OCI-LY1 (cell line): ENCODE measurements around the gene EPB41L2.

Experiments
- H2AFZ ChIP-seq: fragments of 200-600 bp; sonication (generic), shearing (Covaris generic); 2 replicates; pipeline ENCODE4 v1.6.0; 2014; ENCODE audit warnings: antibody characterized with exemption, mild to moderate bottlenecking, low read length
- H3F3A ChIP-seq: fragments of 200-600 bp; sonication (generic), shearing (Covaris generic); 2 replicates; pipeline ENCODE4 v1.6.0; 2014; ENCODE audit warnings: mild to moderate bottlenecking, antibody characterized with exemption, low read length, moderate library complexity; ENCODE audit not compliant: insufficient read depth
- H3K27ac ChIP-seq: fragments of 200-600 bp; sonication (generic); 2 replicates; pipeline ENCODE4 v1.5.1; 2014; ENCODE audit warnings: low read length, mixed run types, mild to moderate bottlenecking, low read depth; ENCODE audit not compliant: poor library complexity, severe bottlenecking
- H3K27me3 ChIP-seq: fragments of 200-600 bp; sonication (generic); 2 replicates; pipeline ENCODE4 v1.6.0; 2014; ENCODE audit warnings: antibody characterized with exemption, mild to moderate bottlenecking, low read length, moderate library complexity; ENCODE audit not compliant: insufficient read depth
- H3K36me3 ChIP-seq: fragments of 200-600 bp; sonication (generic); 2 replicates; pipeline ENCODE4 v1.6.1; 2014; ENCODE audit warnings: mild to moderate bottlenecking, antibody characterized with exemption, low read length, moderate library complexity, mixed read lengths; ENCODE audit not compliant: insufficient read depth
- H3K4me1 ChIP-seq: fragments of 200-600 bp; sonication (generic); 2 replicates; pipeline ENCODE4 v1.5.1; 2014; ENCODE audit warnings: mild to moderate bottlenecking, low read length, moderate library complexity; ENCODE audit not compliant: insufficient read depth, severe bottlenecking
- H3K4me2 ChIP-seq: fragments of 200-600 bp; sonication (generic), shearing (Covaris generic); 2 replicates; pipeline ENCODE4 v1.6.1; 2014; ENCODE audit warnings: low read length
- H3K4me3 ChIP-seq: fragments of 200-600 bp; sonication (generic); 2 replicates; pipeline ENCODE4 v1.5.1; 2014; ENCODE audit warnings: low read length, low read depth, mild to moderate bottlenecking, mixed read lengths; ENCODE audit not compliant: poor library complexity, severe bottlenecking
- H3K79me2 ChIP-seq: fragments of 200-600 bp; shearing (Covaris generic); 2 replicates; pipeline ENCODE4 v1.6.1; 2016; ENCODE audit warnings: mixed run types, low read length, mixed read lengths; ENCODE audit not compliant: insufficient read depth
- H3K9ac ChIP-seq: fragments of 200-600 bp; sonication (generic), shearing (Covaris generic); 2 replicates; pipeline ENCODE4 v1.6.1; 2014; ENCODE audit warnings: mild to moderate bottlenecking, low read length, mixed read lengths
- H3K9me2 ChIP-seq: fragments of 200-600 bp; sonication (generic), shearing (Covaris generic); 2 replicates; pipeline ENCODE4 v1.6.1; 2014; ENCODE audit warnings: low read depth, mild to moderate bottlenecking, low read length, mixed read lengths
- H3K9me3 ChIP-seq: fragments of 200-600 bp; shearing (Covaris generic); 2 replicates; pipeline ENCODE4 v1.6.1; 2014; ENCODE audit warnings: low read length, mixed read lengths
- H4K20me1 ChIP-seq: fragments of 200-600 bp; sonication (generic), shearing (Covaris generic); 2 replicates; pipeline ENCODE4 v1.6.0; 2016; ENCODE audit warnings: mild to moderate bottlenecking, low read length; ENCODE audit not compliant: insufficient read depth
- EZH2 ChIP-seq: fragments of 200-600 bp; sonication (generic), shearing (Covaris generic); IDR thresholded peaks from 2 replicates; pipeline ENCODE4 v1.8.0; 2017; ENCODE audit warnings: borderline replicate concordance, mixed run types, mild to moderate bottlenecking, antibody characterized with exemption, low read length, moderate library complexity, mixed read lengths
- TF ChIP-seq, protein P1 (sequence below): fragments of 200-600 bp; sonication (generic), shearing (Covaris generic); IDR thresholded peaks from 2 replicates; pipeline ENCODE4 v1.5.1; 2017; ENCODE audit warnings: mild to moderate bottlenecking, antibody characterized with exemption, low read length, moderate library complexity, mixed read lengths

The EPB41L2 gene

DNA sequence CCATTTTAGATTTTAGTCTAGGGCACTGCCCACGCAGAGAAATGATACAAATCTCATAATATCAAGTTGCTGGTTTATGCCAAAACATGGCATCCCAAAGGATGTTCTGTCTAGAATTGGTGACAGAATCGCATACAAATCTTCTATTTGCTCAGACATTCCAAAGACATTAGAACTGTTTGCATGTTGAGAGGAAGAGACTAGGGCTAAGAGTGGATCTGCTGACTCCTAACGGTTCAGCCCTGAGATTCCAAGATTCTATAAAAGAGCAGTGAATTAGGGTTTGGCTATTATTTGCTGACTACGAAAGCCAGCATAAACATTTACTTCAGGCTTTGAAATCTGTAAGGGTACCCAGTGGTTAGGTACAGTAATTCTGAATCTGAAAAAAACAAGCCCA, 3.6 kb downstream of the EPB41L2 start:
- no peak for TF ChIP-seq EZH2
- TF ChIP-seq, protein P1, sequence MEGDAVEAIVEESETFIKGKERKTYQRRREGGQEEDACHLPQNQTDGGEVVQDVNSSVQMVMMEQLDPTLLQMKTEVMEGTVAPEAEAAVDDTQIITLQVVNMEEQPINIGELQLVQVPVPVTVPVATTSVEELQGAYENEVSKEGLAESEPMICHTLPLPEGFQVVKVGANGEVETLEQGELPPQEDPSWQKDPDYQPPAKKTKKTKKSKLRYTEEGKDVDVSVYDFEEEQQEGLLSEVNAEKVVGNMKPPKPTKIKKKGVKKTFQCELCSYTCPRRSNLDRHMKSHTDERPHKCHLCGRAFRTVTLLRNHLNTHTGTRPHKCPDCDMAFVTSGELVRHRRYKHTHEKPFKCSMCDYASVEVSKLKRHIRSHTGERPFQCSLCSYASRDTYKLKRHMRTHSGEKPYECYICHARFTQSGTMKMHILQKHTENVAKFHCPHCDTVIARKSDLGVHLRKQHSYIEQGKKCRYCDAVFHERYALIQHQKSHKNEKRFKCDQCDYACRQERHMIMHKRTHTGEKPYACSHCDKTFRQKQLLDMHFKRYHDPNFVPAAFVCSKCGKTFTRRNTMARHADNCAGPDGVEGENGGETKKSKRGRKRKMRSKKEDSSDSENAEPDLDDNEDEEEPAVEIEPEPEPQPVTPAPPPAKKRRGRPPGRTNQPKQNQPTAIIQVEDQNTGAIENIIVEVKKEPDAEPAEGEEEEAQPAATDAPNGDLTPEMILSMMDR = no peak
- no peak overlapping the region for H3K4me2 ChIP-seq
- H3K79me2 ChIP-seq = no peaks in the 10 kb centered on the region
- no peaks in the 10 kb centered on the region for H3K9me3 ChIP-seq
- H4K20me1 ChIP-seq = no peaks in the 10 kb centered on the region
- no peak overlapping the region for H3K4me3 ChIP-seq
- no peaks in the 10 kb centered on the region for H3F3A ChIP-seq
- no peak overlapping the region for H2AFZ ChIP-seq
- H3K4me1 ChIP-seq = peaks cover 12% of the 10 kb centered on the region
- H3K36me3 ChIP-seq = no peaks in the 10 kb centered on the region; the same call in 1 of the 2 replicates
- no peak overlapping the region for H3K27ac ChIP-seq
- no peaks in the 10 kb centered on the region for H3K9me2 ChIP-seq
- no peak overlapping the region for H3K9ac ChIP-seq
- no peaks in the 10 kb centered on the region; the same call in 1 of the 2 replicates for H3K27me3 ChIP-seq

DNA sequence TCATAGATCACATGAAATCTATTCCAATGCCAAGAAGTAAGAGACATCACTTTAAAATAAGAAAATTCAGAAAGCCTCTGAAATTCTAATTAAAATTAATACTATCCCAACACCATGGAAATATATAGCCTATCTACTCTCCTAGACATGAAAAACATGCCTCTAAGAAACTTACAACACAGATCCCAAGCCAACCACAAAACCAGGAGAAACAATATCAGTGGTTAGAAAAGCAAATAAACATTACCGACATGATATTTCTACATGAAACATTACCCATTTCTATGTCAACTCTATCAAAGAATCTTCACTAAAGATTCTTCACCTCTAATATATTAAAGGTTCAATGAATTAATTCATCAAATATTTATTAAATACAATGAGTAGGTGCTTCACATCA, 4.8 kb downstream of the EPB41L2 start:
- Histone ChIP-seq H3F3A (no peaks in the 10 kb centered on the region), H4K20me1 (no peaks in the 10 kb centered on the region), H2AFZ (no peak overlapping the region), H3K79me2 (no peaks in the 10 kb centered on the region), H3K9me2 (no peaks in the 10 kb centered on the region), H3K27ac (no peak overlapping the region), H3K4me1 (peaks cover 7% of the 10 kb centered on the region), H3K9me3 (no peaks in the 10 kb centered on the region), H3K27me3 (no peaks in the 10 kb centered on the region; the same call in 1 of the 2 replicates), H3K4me2 (no peak overlapping the region), H3K36me3 (no peaks in the 10 kb centered on the region; the same call in 1 of the 2 replicates), H3K4me3 (no peak overlapping the region), H3K9ac (no peak overlapping the region)
- TF ChIP-seq EZH2 = no peak
- TF ChIP-seq, protein P1 = no peak

GRCh38 chr6:131054392-131055250, 8.4 kb downstream of the EPB41L2 start:
- Histone ChIP-seq H3K27me3 (no peaks in the 10 kb centered on the region; the same call in 1 of the 2 replicates), H3K9ac (no peak overlapping the region), H3K36me3 (no peaks in the 10 kb centered on the region; the same call in 1 of the 2 replicates), H4K20me1 (no peaks in the 10 kb centered on the region), H3K79me2 (no peaks in the 10 kb centered on the region), H3K4me1 (no peaks in the 10 kb centered on the region), H3K9me3 (no peaks in the 10 kb centered on the region), H3K27ac (no peak overlapping the region), H3K4me3 (no peak overlapping the region), H3K4me2 (no peak overlapping the region), H3F3A (no peaks in the 10 kb centered on the region), H3K9me2 (no peaks in the 10 kb centered on the region), H2AFZ (no peak overlapping the region)
- TF ChIP-seq, protein P1 = no peak
- TF ChIP-seq EZH2 = no peak
